ENCODE results near the gene AK9. TPM values are rescaled to one million over a fixed set of nuclear protein-coding genes. Genes with fewer than 3 reads are reported as not detected.

The AK9 gene
- total and polyA plus RNA-seq, 4 donors: 1.1 to 5.3 (median 3.8) TPM

DNA sequence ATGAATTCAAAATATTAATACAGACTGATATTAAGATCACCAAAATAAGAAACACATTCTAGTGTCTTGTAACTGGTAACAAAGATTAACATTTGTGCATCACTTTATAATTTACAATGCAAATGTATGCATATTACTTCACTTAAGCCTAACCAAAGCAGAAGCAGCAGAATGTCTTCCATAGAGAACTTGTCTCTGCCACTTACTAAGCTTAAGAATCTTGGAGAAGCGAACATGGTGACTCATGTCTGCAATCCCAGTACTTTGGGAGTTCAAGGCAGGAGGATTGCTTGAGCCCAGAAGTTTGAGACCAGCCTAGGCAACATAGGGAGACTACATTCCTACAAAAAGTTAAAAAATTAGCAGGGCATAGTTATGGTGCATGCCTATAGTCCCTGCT is 18.8 kb downstream of the AK9 start:
- no peak for DNase-seq (ENCODE audit: low spot score)
- Histone ChIP-seq H3K4me3 (ENCODE audit: low read depth in 1 of 3, low read length in 3 of 3) (no peak overlapping the region), H3K9me3 (ENCODE audit: control insufficient read depth in 4 of 4, low read length in 3 of 4) (no peaks in the 10 kb centered on the region), H3K36me3 (ENCODE audit: control insufficient read depth in 4 of 4, insufficient read depth in 3 of 4, low read depth in 1 of 4, low read length in 3 of 4) (peaks cover 0 to 9% (median 1%) of the 10 kb centered on the region in 4 donors), H3K9ac (ENCODE audit: low read depth in 1 of 2, low read length in 2 of 2) (no peak overlapping the region), H3K27me3 (ENCODE audit: control insufficient read depth in 4 of 4, insufficient read depth in 4 of 4, low read length in 3 of 4) (no peaks in the 10 kb centered on the region), H3K4me1 (ENCODE audit: control insufficient read depth in 4 of 4, insufficient read depth in 4 of 4, low read length in 3 of 4) (no peaks in the 10 kb centered on the region), H3K27ac (ENCODE audit: low read depth in 1 of 2, low read length in 2 of 2) (no peak overlapping the region)
- TF ChIP-seq, protein P1, sequence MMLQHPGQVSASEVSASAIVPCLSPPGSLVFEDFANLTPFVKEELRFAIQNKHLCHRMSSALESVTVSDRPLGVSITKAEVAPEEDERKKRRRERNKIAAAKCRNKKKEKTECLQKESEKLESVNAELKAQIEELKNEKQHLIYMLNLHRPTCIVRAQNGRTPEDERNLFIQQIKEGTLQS (IDR thresholded peaks at IDR 0.05): no peak
- TF ChIP-seq RAD21 (IDR thresholded peaks at IDR 0.05): no peak
- TF ChIP-seq, protein P2, sequence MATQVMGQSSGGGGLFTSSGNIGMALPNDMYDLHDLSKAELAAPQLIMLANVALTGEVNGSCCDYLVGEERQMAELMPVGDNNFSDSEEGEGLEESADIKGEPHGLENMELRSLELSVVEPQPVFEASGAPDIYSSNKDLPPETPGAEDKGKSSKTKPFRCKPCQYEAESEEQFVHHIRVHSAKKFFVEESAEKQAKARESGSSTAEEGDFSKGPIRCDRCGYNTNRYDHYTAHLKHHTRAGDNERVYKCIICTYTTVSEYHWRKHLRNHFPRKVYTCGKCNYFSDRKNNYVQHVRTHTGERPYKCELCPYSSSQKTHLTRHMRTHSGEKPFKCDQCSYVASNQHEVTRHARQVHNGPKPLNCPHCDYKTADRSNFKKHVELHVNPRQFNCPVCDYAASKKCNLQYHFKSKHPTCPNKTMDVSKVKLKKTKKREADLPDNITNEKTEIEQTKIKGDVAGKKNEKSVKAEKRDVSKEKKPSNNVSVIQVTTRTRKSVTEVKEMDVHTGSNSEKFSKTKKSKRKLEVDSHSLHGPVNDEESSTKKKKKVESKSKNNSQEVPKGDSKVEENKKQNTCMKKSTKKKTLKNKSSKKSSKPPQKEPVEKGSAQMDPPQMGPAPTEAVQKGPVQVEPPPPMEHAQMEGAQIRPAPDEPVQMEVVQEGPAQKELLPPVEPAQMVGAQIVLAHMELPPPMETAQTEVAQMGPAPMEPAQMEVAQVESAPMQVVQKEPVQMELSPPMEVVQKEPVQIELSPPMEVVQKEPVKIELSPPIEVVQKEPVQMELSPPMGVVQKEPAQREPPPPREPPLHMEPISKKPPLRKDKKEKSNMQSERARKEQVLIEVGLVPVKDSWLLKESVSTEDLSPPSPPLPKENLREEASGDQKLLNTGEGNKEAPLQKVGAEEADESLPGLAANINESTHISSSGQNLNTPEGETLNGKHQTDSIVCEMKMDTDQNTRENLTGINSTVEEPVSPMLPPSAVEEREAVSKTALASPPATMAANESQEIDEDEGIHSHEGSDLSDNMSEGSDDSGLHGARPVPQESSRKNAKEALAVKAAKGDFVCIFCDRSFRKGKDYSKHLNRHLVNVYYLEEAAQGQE (IDR thresholded peaks at IDR 0.05): no peak
- TF ChIP-seq SP1 (IDR thresholded peaks at IDR 0.05): no peak
- TF ChIP-seq FOXA1 (IDR thresholded peaks at IDR 0.05): no peak
- TF ChIP-seq, protein P3, sequence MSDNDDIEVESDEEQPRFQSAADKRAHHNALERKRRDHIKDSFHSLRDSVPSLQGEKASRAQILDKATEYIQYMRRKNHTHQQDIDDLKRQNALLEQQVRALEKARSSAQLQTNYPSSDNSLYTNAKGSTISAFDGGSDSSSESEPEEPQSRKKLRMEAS (IDR thresholded peaks at IDR 0.05): no peak
- no peak for TF ChIP-seq EGR1 (IDR thresholded peaks at IDR 0.05; ENCODE audit: low read depth in 2 of 2)
- TF ChIP-seq NR2F2 (IDR thresholded peaks at IDR 0.05): no peak
- TF ChIP-seq, protein P4, sequence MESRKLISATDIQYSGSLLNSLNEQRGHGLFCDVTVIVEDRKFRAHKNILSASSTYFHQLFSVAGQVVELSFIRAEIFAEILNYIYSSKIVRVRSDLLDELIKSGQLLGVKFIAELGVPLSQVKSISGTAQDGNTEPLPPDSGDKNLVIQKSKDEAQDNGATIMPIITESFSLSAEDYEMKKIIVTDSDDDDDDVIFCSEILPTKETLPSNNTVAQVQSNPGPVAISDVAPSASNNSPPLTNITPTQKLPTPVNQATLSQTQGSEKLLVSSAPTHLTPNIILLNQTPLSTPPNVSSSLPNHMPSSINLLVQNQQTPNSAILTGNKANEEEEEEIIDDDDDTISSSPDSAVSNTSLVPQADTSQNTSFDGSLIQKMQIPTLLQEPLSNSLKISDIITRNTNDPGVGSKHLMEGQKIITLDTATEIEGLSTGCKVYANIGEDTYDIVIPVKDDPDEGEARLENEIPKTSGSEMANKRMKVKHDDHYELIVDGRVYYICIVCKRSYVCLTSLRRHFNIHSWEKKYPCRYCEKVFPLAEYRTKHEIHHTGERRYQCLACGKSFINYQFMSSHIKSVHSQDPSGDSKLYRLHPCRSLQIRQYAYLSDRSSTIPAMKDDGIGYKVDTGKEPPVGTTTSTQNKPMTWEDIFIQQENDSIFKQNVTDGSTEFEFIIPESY (IDR thresholded peaks at IDR 0.05): no peak
- TF ChIP-seq GABPA (IDR thresholded peaks at IDR 0.05 in 1 of 2, conservative IDR thresholded peaks at IDR 0.05 in 1 of 2): no peak
- no peak for TF ChIP-seq FOXA2 (IDR thresholded peaks at IDR 0.05)
- no peak for TF ChIP-seq YY1 (IDR thresholded peaks at IDR 0.05)
- TF ChIP-seq RXRA (IDR thresholded peaks at IDR 0.05): no peak
- 97% methylated on average over 1 of the region's 1 CpG for WGBS

DNA sequence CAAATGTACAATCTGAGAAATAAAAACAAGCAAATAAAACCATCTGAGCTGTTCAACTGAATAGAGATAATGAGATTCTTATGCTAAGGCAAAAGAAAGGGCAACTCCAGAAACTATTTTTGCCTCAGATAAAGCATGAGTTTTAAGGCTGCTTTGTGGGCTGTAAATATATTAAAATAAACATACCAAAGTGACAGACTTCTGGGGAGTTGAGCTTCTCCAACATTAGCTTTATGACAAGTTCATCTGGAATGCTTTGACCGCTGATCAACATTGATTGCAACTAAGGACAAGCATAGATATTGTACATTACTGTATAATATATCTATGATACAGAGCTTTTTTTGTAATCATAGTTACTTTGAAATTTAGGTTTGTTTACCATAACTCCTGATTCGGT is 19.3 kb downstream of the AK9 start:
- Histone ChIP-seq H3K9me3 (ENCODE audit: control insufficient read depth in 4 of 4, low read length in 3 of 4) (no peaks in the 10 kb centered on the region), H3K4me3 (ENCODE audit: low read depth in 1 of 3, low read length in 3 of 3) (no peak overlapping the region), H3K27ac (ENCODE audit: low read depth in 1 of 2, low read length in 2 of 2) (no peak overlapping the region), H3K36me3 (ENCODE audit: control insufficient read depth in 4 of 4, insufficient read depth in 3 of 4, low read depth in 1 of 4, low read length in 3 of 4) (peaks cover 0 to 9% (median 1%) of the 10 kb centered on the region in 4 donors), H3K9ac (ENCODE audit: low read depth in 1 of 2, low read length in 2 of 2) (no peak overlapping the region), H3K27me3 (ENCODE audit: control insufficient read depth in 4 of 4, insufficient read depth in 4 of 4, low read length in 3 of 4) (no peaks in the 10 kb centered on the region), H3K4me1 (ENCODE audit: control insufficient read depth in 4 of 4, insufficient read depth in 4 of 4, low read length in 3 of 4) (no peaks in the 10 kb centered on the region)
- DNase-seq (ENCODE audit: low spot score): no peak
- WGBS: 91% methylated on average over 2 of the region's 2 CpGs
- TF ChIP-seq JUND (IDR thresholded peaks at IDR 0.05) (no peak), GABPA (IDR thresholded peaks at IDR 0.05 in 1 of 2, conservative IDR thresholded peaks at IDR 0.05 in 1 of 2) (no peak), YY1 (IDR thresholded peaks at IDR 0.05) (no peak), HNF4G (IDR thresholded peaks at IDR 0.05) (no peak), NR2F2 (IDR thresholded peaks at IDR 0.05) (no peak), EGR1 (IDR thresholded peaks at IDR 0.05; ENCODE audit: low read depth in 2 of 2) (no peak), RXRA (IDR thresholded peaks at IDR 0.05) (no peak), FOXA2 (IDR thresholded peaks at IDR 0.05) (no peak), FOXA1 (IDR thresholded peaks at IDR 0.05) (no peak), HNF4A (conservative IDR thresholded peaks at IDR 0.05) (no peak), TAF1 (conservative IDR thresholded peaks at IDR 0.05) (no peak), RAD21 (IDR thresholded peaks at IDR 0.05) (no peak), SP1 (IDR thresholded peaks at IDR 0.05) (no peak)
- TF ChIP-seq, protein P2 (IDR thresholded peaks at IDR 0.05): no peak
- TF ChIP-seq, protein P1 (IDR thresholded peaks at IDR 0.05): no peak
- TF ChIP-seq, protein P3 (IDR thresholded peaks at IDR 0.05): no peak
- TF ChIP-seq, protein P5, sequence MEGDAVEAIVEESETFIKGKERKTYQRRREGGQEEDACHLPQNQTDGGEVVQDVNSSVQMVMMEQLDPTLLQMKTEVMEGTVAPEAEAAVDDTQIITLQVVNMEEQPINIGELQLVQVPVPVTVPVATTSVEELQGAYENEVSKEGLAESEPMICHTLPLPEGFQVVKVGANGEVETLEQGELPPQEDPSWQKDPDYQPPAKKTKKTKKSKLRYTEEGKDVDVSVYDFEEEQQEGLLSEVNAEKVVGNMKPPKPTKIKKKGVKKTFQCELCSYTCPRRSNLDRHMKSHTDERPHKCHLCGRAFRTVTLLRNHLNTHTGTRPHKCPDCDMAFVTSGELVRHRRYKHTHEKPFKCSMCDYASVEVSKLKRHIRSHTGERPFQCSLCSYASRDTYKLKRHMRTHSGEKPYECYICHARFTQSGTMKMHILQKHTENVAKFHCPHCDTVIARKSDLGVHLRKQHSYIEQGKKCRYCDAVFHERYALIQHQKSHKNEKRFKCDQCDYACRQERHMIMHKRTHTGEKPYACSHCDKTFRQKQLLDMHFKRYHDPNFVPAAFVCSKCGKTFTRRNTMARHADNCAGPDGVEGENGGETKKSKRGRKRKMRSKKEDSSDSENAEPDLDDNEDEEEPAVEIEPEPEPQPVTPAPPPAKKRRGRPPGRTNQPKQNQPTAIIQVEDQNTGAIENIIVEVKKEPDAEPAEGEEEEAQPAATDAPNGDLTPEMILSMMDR (IDR thresholded peaks at IDR 0.05; ENCODE audit: low read depth, low read length, missing input control): no peak
